Hematopoietic multipotent progenitor cell treated with erythropoietin and hydrocortisone succinate and interleukin-3 and kit ligand, for 6 days (in vitro differentiated cells): Measurements from ENCODE around the gene STARD13.
"Not testable (repeated sequence)": the region's sequence is repeated elsewhere in the genome, so short reads cannot be mapped to it uniquely, and the experiment has no call there.

Experiments
- DNase-seq: peaks from one replicate; pipeline ENCODE4 v3.0.0-alpha.2; 2015

The STARD13 gene

GRCh38 chr13:33252135-33252534, 33.4 kb downstream of the STARD13 start:
- DNase-seq, result no peak

GRCh38 chr13:33251131-33251661, 34.4 kb downstream of the STARD13 start:
- no peak for DNase-seq

GRCh38 chr13:33250609-33251008, 34.9 kb downstream of the STARD13 start:
- DNase-seq, result no peak

- DNase-seq, result no peak
Observed at GRCh38 chr13:33249894-33250293, 35.7 kb downstream of the STARD13 start.

- DNase-seq, result no peak
Observed at GRCh38 chr13:33249066-33249465, 36.5 kb downstream of the STARD13 start.

GRCh38 chr13:33245505-33246158, 39.9 kb downstream of the STARD13 start:
- peak; percentile 54 for DNase-seq

- DNase-seq, result no peak
Observed at GRCh38 chr13:33244907-33245287, 40.7 kb downstream of the STARD13 start.

GRCh38 chr13:33244210-33244906, 41.2 kb downstream of the STARD13 start:
- no peak for DNase-seq

GRCh38 chr13:33242984-33243617, 42.5 kb downstream of the STARD13 start:
- DNase-seq, result no peak

- not testable (repeated sequence) for DNase-seq
Observed at GRCh38 chr13:33242372-33242771, 43.2 kb downstream of the STARD13 start.

- DNase-seq, result no peak
Observed at GRCh38 chr13:33236021-33236420, 49.5 kb downstream of the STARD13 start.

- no peak for DNase-seq
Observed at GRCh38 chr13:33235564-33235963, 50.0 kb downstream of the STARD13 start.

GRCh38 chr13:33235078-33235477, 50.5 kb downstream of the STARD13 start:
- no peak for DNase-seq

- no peak for DNase-seq
Observed at GRCh38 chr13:33233547-33233946, 52.0 kb downstream of the STARD13 start.

GRCh38 chr13:33232883-33233282, 52.7 kb downstream of the STARD13 start:
- DNase-seq, result no peak

GRCh38 chr13:33231339-33231738, 54.2 kb downstream of the STARD13 start:
- no peak for DNase-seq

- DNase-seq, result no peak
Observed at GRCh38 chr13:33230178-33230881, 55.2 kb downstream of the STARD13 start.

GRCh38 chr13:33229446-33230177, 55.9 kb downstream of the STARD13 start:
- no peak for DNase-seq

GRCh38 chr13:33228648-33229445, 56.7 kb downstream of the STARD13 start:
- peak; percentile 82 for DNase-seq

- no peak for DNase-seq
Observed at GRCh38 chr13:33227927-33228647, 57.5 kb downstream of the STARD13 start.

GRCh38 chr13:33224686-33225085, 60.9 kb downstream of the STARD13 start:
- DNase-seq, result no peak
